ENCODE results near the gene KIF18B.

DNA sequence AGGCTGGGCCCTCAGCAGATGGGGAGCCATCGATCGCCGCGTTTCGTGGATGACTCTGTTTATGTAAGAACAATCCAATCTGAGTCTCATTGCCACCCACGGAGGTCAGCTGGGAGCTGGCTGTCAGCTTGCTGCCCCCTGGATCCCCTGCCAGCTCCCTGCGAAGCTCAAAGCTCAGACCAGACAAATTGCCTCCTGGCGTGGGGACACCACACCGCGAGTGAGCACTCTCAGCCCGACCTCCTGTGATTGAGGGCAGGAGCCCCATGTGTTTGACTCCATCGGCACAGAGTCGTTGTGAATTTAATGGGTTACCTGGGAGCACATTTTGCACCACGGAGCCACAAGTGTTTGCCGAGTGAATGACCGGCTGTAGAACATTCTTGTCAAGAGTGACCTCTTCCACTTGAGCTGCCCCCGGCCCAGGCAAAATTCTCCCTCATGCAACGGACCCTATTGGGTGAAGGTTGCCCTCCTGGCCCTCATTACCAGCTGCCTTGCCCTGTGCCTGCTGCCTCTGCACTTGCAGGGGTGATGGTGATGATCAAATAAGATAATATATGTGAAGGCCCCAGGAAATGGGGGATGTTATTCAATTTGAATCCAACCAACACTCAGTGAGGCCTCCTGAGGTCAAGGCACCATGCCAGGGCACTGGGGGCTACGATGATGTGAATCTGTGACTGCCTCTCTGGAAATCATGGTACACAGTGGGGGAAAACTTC is 24.7 kb downstream of the KIF18B start:
- TF ChIP-seq SP1 (IDR thresholded peaks at IDR 0.05), result no peak
- no peak for TF ChIP-seq ELF4 (IDR thresholded peaks at IDR 0.05)
- TF ChIP-seq, protein P1, sequence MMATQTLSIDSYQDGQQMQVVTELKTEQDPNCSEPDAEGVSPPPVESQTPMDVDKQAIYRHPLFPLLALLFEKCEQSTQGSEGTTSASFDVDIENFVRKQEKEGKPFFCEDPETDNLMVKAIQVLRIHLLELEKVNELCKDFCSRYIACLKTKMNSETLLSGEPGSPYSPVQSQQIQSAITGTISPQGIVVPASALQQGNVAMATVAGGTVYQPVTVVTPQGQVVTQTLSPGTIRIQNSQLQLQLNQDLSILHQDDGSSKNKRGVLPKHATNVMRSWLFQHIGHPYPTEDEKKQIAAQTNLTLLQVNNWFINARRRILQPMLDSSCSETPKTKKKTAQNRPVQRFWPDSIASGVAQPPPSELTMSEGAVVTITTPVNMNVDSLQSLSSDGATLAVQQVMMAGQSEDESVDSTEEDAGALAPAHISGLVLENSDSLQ (IDR thresholded peaks at IDR 0.05), result no peak
